GM12801 (cell line): ENCODE results near the gene JAZF1.

Source experiments
- CTCF ChIP-seq: IDR thresholded peaks from one replicate; pipeline ENCODE4 v1.5.1; 2011; ENCODE audit warnings: control low read depth; ENCODE audit not compliant: insufficient read length; ENCODE audit errors: extremely low read depth

JAZF1 gene

GRCh38 chr7:27964820-27965219 is 215.8 kb downstream of the JAZF1 start:
- no peak for TF ChIP-seq CTCF

DNA sequence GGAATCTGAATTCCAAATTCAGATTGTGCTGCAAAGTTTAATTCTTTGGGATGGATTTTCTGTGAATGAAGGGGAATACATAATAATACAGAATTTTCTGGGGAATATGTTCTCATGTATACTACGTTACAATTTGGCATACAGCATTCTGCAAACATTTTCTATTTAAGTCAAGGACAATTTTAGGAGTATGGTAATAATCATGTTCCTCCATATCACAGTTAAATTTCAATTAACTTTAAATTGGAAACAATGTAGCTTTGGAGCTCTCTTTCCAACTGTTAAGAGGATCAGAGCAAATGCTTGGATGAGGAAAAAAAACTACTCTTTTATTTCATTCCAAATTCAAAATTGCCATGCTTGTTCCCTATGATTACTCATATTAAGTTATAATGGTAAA is 217.5 kb downstream of the JAZF1 start:
- TF ChIP-seq CTCF: no peak

- TF ChIP-seq CTCF: no peak
These were observed 218.3 kb downstream of the JAZF1 start for GRCh38 chr7:27962273-27962672.

GRCh38 chr7:27961255-27961654 is 219.3 kb downstream of the JAZF1 start:
- TF ChIP-seq CTCF: no peak

GRCh38 chr7:27960415-27960814 is 220.2 kb downstream of the JAZF1 start:
- no peak for TF ChIP-seq CTCF

- no peak for TF ChIP-seq CTCF
These were observed 221.6 kb downstream of the JAZF1 start for GRCh38 chr7:27958933-27959548.

DNA sequence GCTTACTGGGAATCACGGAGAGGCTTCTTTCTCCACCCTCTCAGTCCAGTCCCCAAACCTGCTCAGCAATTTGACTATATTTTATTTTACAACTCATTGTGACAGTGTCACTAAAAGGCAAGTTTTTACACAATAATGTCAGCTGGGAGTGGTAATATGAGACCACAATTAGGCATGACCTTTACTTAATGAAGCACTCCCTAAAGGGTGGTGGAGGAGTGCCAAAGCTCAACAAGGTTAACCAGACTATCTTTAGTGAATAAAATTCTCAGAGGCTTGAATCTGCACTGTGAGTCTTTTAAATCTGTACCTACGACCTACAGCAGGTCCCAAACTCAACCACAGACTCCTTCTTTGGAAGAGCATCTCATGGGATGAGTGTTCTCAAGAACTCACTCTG is 225.0 kb downstream of the JAZF1 start:
- TF ChIP-seq CTCF: no peak
